ENCODE measurements around the gene TAF3.

- TF ChIP-seq CTCF (IDR thresholded peaks at IDR 0.05; ENCODE audit: insufficient read depth, low read length, poor library complexity, severe bottlenecking) (no peak), EZH2phosphoT487 (conservative IDR thresholded peaks at IDR 0.05; ENCODE audit: low read length) (no peak)
Observed at GRCh38 chr10:8064436-8064835, 246.1 kb downstream of the TAF3 start.

Measured in SU-DHL-6 (cell line).